IMR-90 (cell line): ENCODE measurements around the gene NF2. TPM values are rescaled to one million over a fixed set of nuclear protein-coding genes. Genes with fewer than 3 reads are reported as not detected.

Experiments used
- ATAC-seq: fragments of 200-7000 bp; cut with Tn5 transposase; 2 replicates; pipeline ENCODE4 v1.9.1; 2020; ENCODE audit warnings: low read depth, mild to moderate bottlenecking, moderate library complexity
- BruUV-seq: library from RNA; stranded (reverse); fragments of 400-500 nt; replicated peaks from 2 replicates; lab custom pipeline; 2021; lab: Mats Ljungman, UMichigan
- CTCF ChIA-PET: fragments of 300-600 bp; formaldehyde crosslinking; extraction: SDS; loops from one replicate; lab custom pipeline; 2021; ENCODE audit warnings: antibody characterized with exemption; lab: Yijun Ruan, JAX
- POLR2A ChIA-PET: fragments of 300-600 bp; sonication (Branson Sonifier 250); formaldehyde crosslinking; loops from one replicate; lab custom pipeline; 2022; ENCODE audit warnings: antibody characterized with exemption; ENCODE audit not compliant: unreplicated experiment; lab: Charles Lee
- DNase-seq: peaks from one replicate; pipeline ENCODE4 v3.0.0; 2013
- H2AFZ ChIP-seq: replicated peaks from 2 replicates; pipeline ENCODE3; 2013; ENCODE audit warnings: low read length, mild to moderate bottlenecking; ENCODE audit not compliant: poor library complexity
- H2AK5ac ChIP-seq: 2 replicates; pipeline ENCODE4 v1.6.1; 2013; ENCODE audit warnings: low read depth, low read length, inconsistent platforms
- H2AK9ac ChIP-seq: replicated peaks from 2 replicates; pipeline ENCODE3; 2013; ENCODE audit warnings: mild to moderate bottlenecking, low read depth, low read length, moderate library complexity; ENCODE audit not compliant: poor library complexity
- H2BK120ac ChIP-seq: 2 replicates; pipeline ENCODE4 v1.6.1; 2013; ENCODE audit warnings: low read depth, low read length, inconsistent platforms
- H2BK15ac ChIP-seq: 3 replicates; pipeline ENCODE4 v1.6.1; 2013; ENCODE audit warnings: low read depth, low read length, inconsistent platforms
- H2BK20ac ChIP-seq: 2 replicates; pipeline ENCODE4 v1.6.1; 2013; ENCODE audit warnings: low read depth, mild to moderate bottlenecking, inconsistent platforms, low read length, moderate library complexity
- H2BK5ac ChIP-seq: 2 replicates; pipeline ENCODE4 v1.6.1; 2013; ENCODE audit warnings: mild to moderate bottlenecking, low read depth, low read length, inconsistent platforms; ENCODE audit not compliant: poor library complexity, severe bottlenecking
- H3K14ac ChIP-seq: replicated peaks from 2 replicates; pipeline ENCODE4 v1.6.1; 2013; ENCODE audit warnings: low read depth, low read length, inconsistent platforms
- H3K18ac ChIP-seq: 2 replicates; pipeline ENCODE4 v1.6.1; 2013; ENCODE audit warnings: low read depth, low read length, control low read depth
- H3K23ac ChIP-seq: 2 replicates; pipeline ENCODE4 v1.6.1; 2013; ENCODE audit warnings: low read depth, low read length, inconsistent platforms
- H3K27ac ChIP-seq: 2 replicates; pipeline ENCODE4 v1.5.1; 2013; ENCODE audit warnings: mild to moderate bottlenecking, control low read depth, low read length; ENCODE audit not compliant: insufficient read depth
- H3K27me3 ChIP-seq: 2 replicates; pipeline ENCODE4 v1.6.1; 2013; ENCODE audit warnings: low read length; ENCODE audit not compliant: control insufficient read depth, insufficient read depth
- H3K36me3 ChIP-seq: 2 replicates; pipeline ENCODE4 v1.6.1; 2013; ENCODE audit warnings: low read length, mixed read lengths; ENCODE audit not compliant: control insufficient read depth, insufficient read depth
- H3K4ac ChIP-seq: 2 replicates; pipeline ENCODE4 v1.6.1; 2013; ENCODE audit warnings: low read depth, low read length, inconsistent platforms
- H3K4me1 ChIP-seq: 2 replicates; pipeline ENCODE4 v1.6.1; 2013; ENCODE audit warnings: low read length, mixed read lengths; ENCODE audit not compliant: control insufficient read depth, insufficient read depth
- H3K4me2 ChIP-seq: 2 replicates; pipeline ENCODE4 v1.6.1; 2013; ENCODE audit warnings: low read depth, mild to moderate bottlenecking, control low read depth, low read length, moderate library complexity
- H3K4me3 ChIP-seq: 2 replicates; pipeline ENCODE4 v1.5.1; 2013; ENCODE audit warnings: low read depth, mild to moderate bottlenecking, control low read depth, low read length, moderate library complexity; ENCODE audit not compliant: insufficient read depth
- H3K56ac ChIP-seq: 2 replicates; pipeline ENCODE4 v1.6.1; 2013; ENCODE audit warnings: low read length, inconsistent platforms; ENCODE audit not compliant: insufficient read depth; ENCODE audit errors: extremely low read depth
- H3K79me1 ChIP-seq, 2 experiments: 2 replicates each; pipeline ENCODE4 v1.6.1; 2013; ENCODE audit warnings: low read length in 2 of 2, inconsistent platforms in 1 of 2, low read depth in 1 of 2
- H3K9ac ChIP-seq: 2 replicates; pipeline ENCODE4 v1.6.1; 2013; ENCODE audit warnings: low read depth, low read length, control low read depth
- H3K9me1 ChIP-seq: 2 replicates; pipeline ENCODE4 v1.6.1; 2013; ENCODE audit warnings: low read length, inconsistent platforms; ENCODE audit not compliant: insufficient read depth
- H3K9me3 ChIP-seq: 2 replicates; pipeline ENCODE4 v1.6.1; 2013; ENCODE audit warnings: low read length; ENCODE audit not compliant: control insufficient read depth, insufficient read depth
- H4K20me1 ChIP-seq: 2 replicates; pipeline ENCODE4 v1.6.1; 2013; ENCODE audit warnings: low read length, inconsistent platforms; ENCODE audit not compliant: insufficient read depth
- H4K5ac ChIP-seq: 2 replicates; pipeline ENCODE4 v1.6.1; 2013; ENCODE audit warnings: mild to moderate bottlenecking, low read depth, low read length, control low read depth
- H4K8ac ChIP-seq, 2 experiments: 2 replicates each; pipeline ENCODE4 v1.6.1; 2013; ENCODE audit warnings: low read depth in 2 of 2, low read length in 2 of 2, control low read depth in 1 of 2, inconsistent platforms in 1 of 2
- H4K91ac ChIP-seq: 2 replicates; pipeline ENCODE4 v1.6.1; 2013; ENCODE audit warnings: low read depth, low read length, inconsistent platforms; ENCODE audit not compliant: insufficient read depth
- BHLHE40 ChIP-seq: fragments of 150-350 bp; IDR thresholded peaks from 2 replicates; pipeline ENCODE4 v1.6.1; 2016; ENCODE audit warnings: mild to moderate bottlenecking, low read depth, low read length
- CEBPB ChIP-seq: IDR thresholded peaks from 2 replicates; pipeline ENCODE4 v1.6.1; 2012; ENCODE audit warnings: low read depth, low read length, improper control_type of control experiment
- CHD1 ChIP-seq: IDR thresholded peaks from 2 replicates; pipeline ENCODE4 v1.6.1; 2012; ENCODE audit warnings: low read depth, low read length, improper control_type of control experiment
- FOS ChIP-seq: fragments of 150-350 bp; IDR thresholded peaks from 2 replicates; pipeline ENCODE4 v1.6.1; 2016; ENCODE audit warnings: low read depth, low read length
- MAFK ChIP-seq: IDR thresholded peaks from 2 replicates; pipeline ENCODE4 v1.6.1; 2012; ENCODE audit warnings: low read depth, low read length, improper control_type of control experiment
- MAZ ChIP-seq: IDR thresholded peaks from 2 replicates; pipeline ENCODE4 v1.6.1; 2012; ENCODE audit warnings: low read depth, mild to moderate bottlenecking, low read length, improper control_type of control experiment, moderate library complexity, borderline replicate concordance
- MXI1 ChIP-seq: IDR thresholded peaks from 2 replicates; pipeline ENCODE4 v1.6.1; 2012; ENCODE audit warnings: low read depth, mild to moderate bottlenecking, low read length, moderate library complexity, borderline replicate concordance
- NFE2L2 ChIP-seq: fragments of 150-350 bp; IDR thresholded peaks from 2 replicates; pipeline ENCODE4 v1.6.1; 2016; ENCODE audit warnings: low read depth, mild to moderate bottlenecking, low read length
- POLR2A ChIP-seq: IDR thresholded peaks from 2 replicates; pipeline ENCODE4 v1.6.1; 2012; ENCODE audit warnings: mild to moderate bottlenecking, low read depth, low read length
- RAD21 ChIP-seq: IDR thresholded peaks from 2 replicates; pipeline ENCODE4 v1.6.1; 2012; ENCODE audit warnings: low read length, improper control_type of control experiment
- RCOR1 ChIP-seq: IDR thresholded peaks from 2 replicates; pipeline ENCODE4 v1.6.1; 2012; ENCODE audit warnings: mild to moderate bottlenecking, low read length, improper control_type of control experiment; ENCODE audit not compliant: insufficient replicate concordance
- RFX5 ChIP-seq: IDR thresholded peaks from 2 replicates; pipeline ENCODE4 v1.8.0; 2012; ENCODE audit warnings: low read depth, mild to moderate bottlenecking, low read length, moderate library complexity
- SMC3 ChIP-seq: fragments of 150-350 bp; IDR thresholded peaks from 2 replicates; pipeline ENCODE4 v1.6.1; 2016; ENCODE audit warnings: low read depth, mild to moderate bottlenecking, antibody characterized with exemption, low read length, moderate library complexity
- WGBS, 2 experiments: methylation state at CpG; one replicate each; pipeline versions ENCODE4 v1.1.5 to v1.1.7; 2013; ENCODE audit warnings: missing lambda C conversion rate in 2 of 2; ENCODE audit not compliant: insufficient read length in 1 of 2; ENCODE audit errors: extremely low coverage in 2 of 2; 5-methylcytosine and 5-hydroxymethylcytosine counted together
- dilution Hi-C: fragments of 300-500 bp; cut with HindIII; formaldehyde crosslinking; loops from one replicate; pipeline ENCODE4 v1.14.3; 2018; ENCODE audit warnings: low sequenced_read_pairs; ENCODE audit not compliant: unreplicated experiment
- in situ Hi-C: fragments of 300-500 bp; cut with MboI; formaldehyde crosslinking; loops from 3 replicates; pipeline ENCODE4 v1.14.3; 2019; ENCODE audit warnings: low sequenced_read_pairs, inconsistent platforms, mixed read lengths
- intact Hi-C: fragments of 100-400 bp; cut with micrococcal nuclease; formaldehyde crosslinking; loops from 2 replicates; pipeline ENCODE4 v1.10.0; 2022
- polyA plus RNA-seq, 3 experiments: library from polyadenylated mRNA; depleted of rRNA; stranded (reverse); fragments of >200 nt; gene quantifications; 2 replicates each; pipeline ENCODE4 v1.2.3, GENCODE V29; 2012; ENCODE audit warnings: low replicate concordance in 1 of 3
- total RNA-seq: library from RNA; depleted of rRNA; stranded (reverse); fragments of >200 nt; gene quantifications from 2 replicates; pipeline ENCODE4 v1.2.3, GENCODE V29; 2012
- TF ChIP-seq, protein P1 (sequence below): conservative IDR thresholded peaks from 2 replicates; pipeline ENCODE4 v1.5.1; 2012; ENCODE audit warnings: mild to moderate bottlenecking, low read depth, low read length, improper control_type of control experiment
- TF ChIP-seq, protein P2 (sequence below): fragments of 150-350 bp; IDR thresholded peaks from 2 replicates; pipeline ENCODE4 v1.6.1; 2017; ENCODE audit warnings: mild to moderate bottlenecking, antibody characterized with exemption, low read length, low read depth
- TF ChIP-seq, protein P3 (sequence below): fragments of 150-350 bp; IDR thresholded peaks from 2 replicates; pipeline ENCODE4 v1.6.1; 2016; ENCODE audit warnings: low read depth, mild to moderate bottlenecking, low read length, moderate library complexity, borderline replicate concordance

NF2 gene
- total and polyA plus RNA-seq, 2 of the 4 experiments (the other 2 are of a cell fraction), result 59.0 to 151 TPM

DNA sequence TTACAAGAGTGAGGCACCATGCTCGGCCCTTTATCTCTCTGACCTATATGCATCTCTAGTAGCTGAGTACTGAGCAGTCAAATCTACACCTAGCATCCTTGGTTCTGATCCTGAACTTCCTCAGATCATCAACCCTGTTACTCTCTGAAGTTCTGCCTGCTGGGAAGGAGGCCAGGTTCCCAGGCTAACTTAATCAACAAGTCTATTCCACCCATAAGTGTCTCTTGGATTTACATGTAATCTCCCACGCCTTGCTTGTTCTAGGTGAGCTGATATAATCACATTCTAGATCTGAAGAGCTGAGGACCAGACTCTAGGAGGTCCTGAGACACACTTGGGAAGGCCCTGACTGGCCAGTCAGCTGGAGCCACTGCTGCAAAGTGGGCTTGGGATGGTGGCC lies 138.5 kb downstream of the NF2 start:
- intact Hi-C loops, result no loop called here
- Histone ChIP-seq H2BK5ac (no peak overlapping the region), H3K9me1 (0 out of 2 replicates have a peak, but pooled peaks cover 8% of the 10 kb centered on the region), H3K27me3 (no peaks in the 10 kb centered on the region), H3K23ac (no peak overlapping the region), H4K5ac (no peak overlapping the region), H3K4me1 (peaks cover 5% of the 10 kb centered on the region; the same call in 1 of the 2 replicates), H3K27ac (no peak overlapping the region), H3K9me3 (no peaks in the 10 kb centered on the region), H2AFZ (no peak overlapping the region), H4K20me1 (no peaks in the 10 kb centered on the region), H3K4ac (no peak overlapping the region), H3K14ac (no peak overlapping the region), H2BK120ac (no peak overlapping the region), H3K4me2 (no peak overlapping the region), H3K18ac (no peak overlapping the region), H2BK15ac (no peak overlapping the region), H3K9ac (no peak overlapping the region), H2AK5ac (no peak overlapping the region), H4K91ac (no peak overlapping the region), H4K8ac (no peak overlapping the region), H3K36me3 (peaks cover 21% of the 10 kb centered on the region), H3K56ac (no peak overlapping the region), H2BK20ac (no peak overlapping the region), H3K79me1 (no peaks in the 10 kb centered on the region; a peak in 1 of 4 replicates), H3K4me3 (no peak overlapping the region), H2AK9ac (no peak overlapping the region)
- 86% methylated on average over 1 of the region's 2 CpGs; no CpG with 5 or more reads in 1 of the 2 experiments for WGBS, 2 experiments
- ATAC-seq (no peak), DNase-seq (no peak)
- in situ Hi-C loops, result no loop called here
- TF ChIP-seq POLR2A, result no peak
- no peak for TF ChIP-seq SMC3
- TF ChIP-seq, protein P1, sequence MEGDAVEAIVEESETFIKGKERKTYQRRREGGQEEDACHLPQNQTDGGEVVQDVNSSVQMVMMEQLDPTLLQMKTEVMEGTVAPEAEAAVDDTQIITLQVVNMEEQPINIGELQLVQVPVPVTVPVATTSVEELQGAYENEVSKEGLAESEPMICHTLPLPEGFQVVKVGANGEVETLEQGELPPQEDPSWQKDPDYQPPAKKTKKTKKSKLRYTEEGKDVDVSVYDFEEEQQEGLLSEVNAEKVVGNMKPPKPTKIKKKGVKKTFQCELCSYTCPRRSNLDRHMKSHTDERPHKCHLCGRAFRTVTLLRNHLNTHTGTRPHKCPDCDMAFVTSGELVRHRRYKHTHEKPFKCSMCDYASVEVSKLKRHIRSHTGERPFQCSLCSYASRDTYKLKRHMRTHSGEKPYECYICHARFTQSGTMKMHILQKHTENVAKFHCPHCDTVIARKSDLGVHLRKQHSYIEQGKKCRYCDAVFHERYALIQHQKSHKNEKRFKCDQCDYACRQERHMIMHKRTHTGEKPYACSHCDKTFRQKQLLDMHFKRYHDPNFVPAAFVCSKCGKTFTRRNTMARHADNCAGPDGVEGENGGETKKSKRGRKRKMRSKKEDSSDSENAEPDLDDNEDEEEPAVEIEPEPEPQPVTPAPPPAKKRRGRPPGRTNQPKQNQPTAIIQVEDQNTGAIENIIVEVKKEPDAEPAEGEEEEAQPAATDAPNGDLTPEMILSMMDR, result no peak
- no peak for TF ChIP-seq FOS
- TF ChIP-seq CHD1, result no peak
- no peak for TF ChIP-seq MAFK
- TF ChIP-seq CEBPB, result no peak
- TF ChIP-seq MAZ, result no peak
- TF ChIP-seq NFE2L2, result no peak
- TF ChIP-seq RFX5, result no peak
- no peak for TF ChIP-seq RAD21
- no peak for TF ChIP-seq RCOR1
- TF ChIP-seq, protein P2, sequence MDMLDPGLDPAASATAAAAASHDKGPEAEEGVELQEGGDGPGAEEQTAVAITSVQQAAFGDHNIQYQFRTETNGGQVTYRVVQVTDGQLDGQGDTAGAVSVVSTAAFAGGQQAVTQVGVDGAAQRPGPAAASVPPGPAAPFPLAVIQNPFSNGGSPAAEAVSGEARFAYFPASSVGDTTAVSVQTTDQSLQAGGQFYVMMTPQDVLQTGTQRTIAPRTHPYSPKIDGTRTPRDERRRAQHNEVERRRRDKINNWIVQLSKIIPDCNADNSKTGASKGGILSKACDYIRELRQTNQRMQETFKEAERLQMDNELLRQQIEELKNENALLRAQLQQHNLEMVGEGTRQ, result no peak
- TF ChIP-seq, protein P3, sequence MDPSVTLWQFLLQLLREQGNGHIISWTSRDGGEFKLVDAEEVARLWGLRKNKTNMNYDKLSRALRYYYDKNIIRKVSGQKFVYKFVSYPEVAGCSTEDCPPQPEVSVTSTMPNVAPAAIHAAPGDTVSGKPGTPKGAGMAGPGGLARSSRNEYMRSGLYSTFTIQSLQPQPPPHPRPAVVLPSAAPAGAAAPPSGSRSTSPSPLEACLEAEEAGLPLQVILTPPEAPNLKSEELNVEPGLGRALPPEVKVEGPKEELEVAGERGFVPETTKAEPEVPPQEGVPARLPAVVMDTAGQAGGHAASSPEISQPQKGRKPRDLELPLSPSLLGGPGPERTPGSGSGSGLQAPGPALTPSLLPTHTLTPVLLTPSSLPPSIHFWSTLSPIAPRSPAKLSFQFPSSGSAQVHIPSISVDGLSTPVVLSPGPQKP, result no peak
- TF ChIP-seq BHLHE40, result no peak
- no peak for TF ChIP-seq MXI1
- BruUV-seq, result no TSS peak
- POLR2A ChIA-PET, result no interaction called here
- dilution Hi-C loops, result no loop called here
- CTCF ChIA-PET, result no interaction called here
